G401.6 (cell line): ENCODE results near the gene VAC14.
"Not testable (repeated sequence)": the region's sequence is repeated elsewhere in the genome, so short reads cannot be mapped to it uniquely, and the experiment has no call there.

ENCODE experiments used
- FAIRE-seq: peaks from 2 replicates; lab custom pipeline; 2012; peaks lifted over from hg19 to GRCh38; lab: Jason Lieb, UNC

The VAC14 gene

DNA sequence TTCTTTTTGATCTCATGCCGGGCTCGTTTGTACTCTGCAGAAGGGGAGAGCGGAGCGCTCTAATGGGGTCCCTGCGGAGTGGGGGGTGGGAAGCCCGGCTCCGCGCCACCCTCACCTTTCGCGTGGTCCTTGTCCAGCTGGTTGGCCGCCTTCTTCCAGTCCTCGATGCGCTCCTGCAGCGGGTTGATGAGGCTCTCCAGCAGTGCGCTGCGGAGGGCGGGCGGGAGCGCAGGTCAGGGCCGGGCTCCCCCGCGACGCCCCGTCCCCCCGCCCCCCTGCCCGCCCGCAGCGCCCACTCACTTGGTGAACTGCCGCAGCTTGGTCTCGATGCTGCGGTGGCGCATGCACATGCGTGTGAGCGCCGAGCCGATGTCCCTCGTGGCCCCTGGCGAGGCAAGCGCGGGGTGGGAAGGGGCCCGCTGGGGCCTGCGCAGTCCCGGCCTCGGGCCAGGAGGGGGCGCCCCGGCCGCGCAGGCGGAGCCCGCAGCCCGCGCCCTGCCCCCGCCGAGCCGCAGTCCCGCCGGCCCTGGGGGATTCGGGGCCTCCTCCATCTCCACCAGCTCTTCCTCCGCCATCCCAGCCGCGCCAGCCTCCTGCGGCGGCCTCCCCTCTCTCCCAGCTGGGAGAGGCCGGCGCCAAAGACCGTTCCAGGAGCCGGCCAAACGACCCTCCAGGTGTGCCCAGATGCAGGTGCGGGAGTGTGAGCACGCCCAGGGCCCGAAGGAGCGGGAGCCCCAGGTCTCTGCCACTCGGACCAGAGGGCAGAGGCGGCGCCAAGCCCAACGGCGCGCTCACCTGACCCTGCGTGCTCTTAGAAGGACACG is 121.1 kb downstream of the VAC14 start:
- no peak for FAIRE-seq

DNA sequence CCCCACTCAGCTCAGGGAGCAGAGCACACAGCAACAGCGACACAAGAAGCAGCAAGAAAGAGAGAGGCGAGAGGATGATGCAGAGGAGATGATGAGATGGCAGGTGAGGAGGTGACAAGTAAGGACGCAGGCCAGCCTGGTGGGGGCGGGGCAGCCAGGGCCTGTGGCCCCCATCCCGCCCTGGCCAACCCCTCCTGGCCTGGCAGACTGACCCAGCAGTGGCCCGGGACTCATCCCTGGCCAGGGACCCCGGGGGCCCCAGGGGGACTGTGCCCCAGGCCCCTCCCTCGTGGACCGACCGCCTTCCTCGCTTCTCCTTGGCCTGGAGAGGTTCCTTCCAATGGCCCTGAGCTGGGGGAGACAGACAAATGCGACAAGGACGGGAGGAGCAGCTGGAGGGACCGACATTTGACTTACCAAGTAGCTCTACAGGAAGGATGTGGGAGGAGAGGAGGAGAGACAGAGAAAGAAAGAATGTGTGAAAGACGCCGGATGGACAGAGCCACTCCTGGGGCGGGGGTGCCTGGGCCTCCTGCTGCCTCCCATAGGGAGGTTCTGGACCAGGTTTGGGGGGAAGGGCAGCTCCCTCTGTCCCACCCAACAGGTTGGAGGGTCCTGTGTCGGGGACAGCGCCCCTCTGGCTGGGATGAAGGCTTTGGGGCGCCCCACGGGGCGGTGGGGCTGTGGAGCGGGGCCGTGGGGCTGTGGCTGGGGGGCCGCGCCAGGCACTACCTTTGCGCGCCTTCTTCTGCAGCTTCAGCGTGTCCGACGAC is 121.9 kb downstream of the VAC14 start:
- no peak for FAIRE-seq

DNA sequence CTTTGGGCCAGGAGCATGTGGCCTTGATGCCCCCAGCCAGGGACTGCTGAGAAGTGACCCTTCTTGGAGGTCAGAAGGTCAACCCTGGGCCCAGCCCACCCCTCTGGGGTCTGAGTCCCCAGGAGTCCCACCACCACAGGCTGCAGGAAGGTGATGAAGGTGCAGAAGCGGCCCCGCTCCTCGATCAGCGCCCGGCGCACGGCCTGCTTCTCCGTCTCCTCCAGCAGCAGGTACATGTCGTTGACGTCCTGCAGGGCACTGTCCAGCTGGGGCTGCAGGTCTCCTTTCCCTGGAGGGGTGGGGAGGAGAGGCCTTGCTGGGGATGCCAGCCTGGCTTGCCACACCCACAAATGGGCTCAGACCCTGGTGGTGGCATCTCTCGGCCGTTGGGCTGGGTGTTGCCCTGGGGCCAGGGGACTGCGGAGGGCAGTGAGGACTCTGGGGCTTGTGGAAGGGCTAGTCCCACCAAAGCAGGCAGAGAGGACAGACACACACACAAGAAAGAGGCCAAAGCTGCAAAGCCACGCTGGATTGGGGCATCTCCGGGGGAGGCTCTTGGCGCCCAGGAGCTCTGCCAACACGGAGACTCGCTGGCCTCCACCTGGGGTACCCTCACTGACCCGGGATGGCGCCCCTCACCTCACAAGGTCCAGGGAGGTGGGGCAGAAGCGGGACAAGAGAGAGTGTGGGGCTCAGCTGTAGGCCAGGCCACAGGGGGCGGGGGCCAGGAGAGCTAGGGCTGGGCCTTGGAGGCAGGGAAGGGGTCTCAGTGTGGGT is 122.6 kb downstream of the VAC14 start:
- FAIRE-seq, result no peak

GRCh38 chr16:70677499-70678120 is 123.3 kb downstream of the VAC14 start:
- FAIRE-seq, result no peak

DNA sequence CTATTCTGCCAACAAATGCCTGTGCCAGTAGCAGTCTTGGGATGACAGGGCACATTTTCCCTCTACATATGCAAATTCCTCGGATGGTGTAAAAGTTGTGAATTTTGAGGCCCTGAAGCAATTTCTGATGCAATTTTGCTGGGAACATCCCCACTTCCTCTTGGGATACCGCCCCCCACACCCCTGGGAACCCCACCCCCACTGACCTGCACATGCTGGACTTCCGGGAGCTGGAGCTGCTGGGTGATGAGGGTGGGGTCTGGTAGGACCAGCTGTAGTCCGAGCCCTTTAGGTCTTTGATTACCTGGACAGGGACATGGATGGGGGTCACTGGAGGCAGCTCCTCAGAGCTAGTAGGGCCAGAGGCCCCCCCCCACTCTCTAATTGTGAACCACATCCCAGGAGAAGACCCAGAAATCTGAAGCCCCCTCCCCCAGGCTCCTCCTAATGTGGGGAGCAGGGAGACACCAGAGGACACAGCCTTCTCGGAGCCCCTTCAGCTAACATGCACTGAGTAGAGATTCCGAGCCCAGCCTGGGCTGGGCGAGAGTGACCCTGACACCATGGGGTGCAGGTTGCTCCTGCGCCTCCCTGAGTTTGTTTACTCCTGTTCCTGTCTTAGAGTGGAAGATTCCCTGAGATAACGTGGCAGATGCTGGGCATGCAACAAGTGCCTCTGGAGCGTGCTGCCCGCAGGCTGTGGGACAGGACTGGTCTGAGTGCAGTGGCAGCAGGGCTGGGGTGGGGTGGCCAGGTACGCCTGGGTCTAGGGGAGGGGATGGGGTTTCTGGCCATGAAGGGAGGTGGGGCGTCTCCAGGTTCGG is 124.1 kb downstream of the VAC14 start:
- no peak for FAIRE-seq

GRCh38 chr16:70675851-70676513 is 125.0 kb downstream of the VAC14 start:
- no peak for FAIRE-seq

DNA sequence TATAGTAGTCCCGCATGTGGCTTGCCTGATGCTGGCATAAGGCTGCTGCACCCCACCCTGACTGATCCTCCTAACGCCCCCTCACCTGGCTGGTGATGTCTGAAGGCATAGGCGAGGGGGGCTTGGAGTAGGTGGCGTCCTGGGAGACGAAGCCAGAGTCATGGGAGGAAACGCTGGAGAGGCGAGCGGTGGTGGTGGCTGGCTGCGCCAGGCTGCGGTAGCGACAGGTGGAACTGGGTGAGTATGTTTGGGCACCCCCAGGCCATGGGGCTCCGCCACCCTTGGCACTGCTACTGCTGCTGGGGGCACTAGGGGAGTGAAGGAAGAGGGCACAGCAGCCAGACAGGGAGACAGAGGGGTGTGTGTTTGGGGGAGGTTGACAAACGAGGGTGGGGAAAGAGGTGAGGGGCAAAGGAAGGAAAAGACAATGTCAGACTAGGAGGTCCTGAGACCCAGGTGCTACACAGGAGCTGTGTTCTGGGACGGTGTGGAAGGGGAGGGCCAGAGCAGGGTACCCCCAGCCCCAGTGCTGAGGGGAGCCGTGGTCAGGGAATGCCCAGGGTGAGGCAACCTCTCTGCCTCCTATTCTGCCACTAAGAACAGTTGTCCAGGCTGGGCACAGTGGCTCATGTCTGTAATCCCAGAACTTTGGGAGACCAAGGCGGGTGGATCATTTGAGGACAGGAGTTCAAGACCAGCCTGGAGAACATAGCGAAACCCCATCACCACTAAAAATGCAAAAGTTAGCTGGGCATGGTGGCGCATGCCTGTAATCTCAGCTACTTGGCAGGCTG is 126.5 kb downstream of the VAC14 start:
- FAIRE-seq, result no peak

- not testable (repeated sequence) for FAIRE-seq
These were observed 130.0 kb downstream of the VAC14 start for GRCh38 chr16:70670938-70671337.

GRCh38 chr16:70670175-70670574 is 130.8 kb downstream of the VAC14 start:
- no peak for FAIRE-seq

- FAIRE-seq, result no peak
These were observed 134.9 kb downstream of the VAC14 start for GRCh38 chr16:70665806-70666735.

DNA sequence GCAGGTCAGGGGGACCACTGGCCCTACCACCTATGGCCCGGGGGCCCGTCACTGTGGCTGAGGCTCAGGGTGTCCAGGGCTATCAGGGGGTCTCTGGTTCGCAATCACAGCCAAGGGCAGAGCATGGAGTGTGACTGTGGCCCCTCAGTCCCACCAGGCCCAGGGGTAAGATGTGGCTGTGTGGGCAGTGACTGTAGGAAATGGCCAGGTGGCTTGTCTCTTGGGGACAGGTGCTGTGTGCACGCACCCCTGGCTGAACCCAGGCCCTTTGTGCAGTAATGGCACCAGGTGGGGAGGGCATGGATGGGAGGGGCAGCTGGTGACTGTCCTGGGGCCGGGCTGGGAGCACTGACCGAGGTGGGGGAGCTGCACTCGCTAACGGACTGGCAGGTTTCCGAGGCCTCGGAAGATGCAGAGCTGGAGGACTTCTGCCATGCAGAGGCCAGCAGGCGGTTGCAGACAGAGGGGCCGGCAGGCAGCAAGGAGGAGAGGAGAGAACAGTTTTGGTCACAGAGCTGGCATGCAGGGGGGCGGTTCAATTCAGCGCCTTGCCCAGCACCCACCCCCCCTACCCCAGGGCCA is 135.8 kb downstream of the VAC14 start:
- no peak for FAIRE-seq

- FAIRE-seq, result no peak
These were observed 136.4 kb downstream of the VAC14 start for GRCh38 chr16:70664325-70665112.

DNA sequence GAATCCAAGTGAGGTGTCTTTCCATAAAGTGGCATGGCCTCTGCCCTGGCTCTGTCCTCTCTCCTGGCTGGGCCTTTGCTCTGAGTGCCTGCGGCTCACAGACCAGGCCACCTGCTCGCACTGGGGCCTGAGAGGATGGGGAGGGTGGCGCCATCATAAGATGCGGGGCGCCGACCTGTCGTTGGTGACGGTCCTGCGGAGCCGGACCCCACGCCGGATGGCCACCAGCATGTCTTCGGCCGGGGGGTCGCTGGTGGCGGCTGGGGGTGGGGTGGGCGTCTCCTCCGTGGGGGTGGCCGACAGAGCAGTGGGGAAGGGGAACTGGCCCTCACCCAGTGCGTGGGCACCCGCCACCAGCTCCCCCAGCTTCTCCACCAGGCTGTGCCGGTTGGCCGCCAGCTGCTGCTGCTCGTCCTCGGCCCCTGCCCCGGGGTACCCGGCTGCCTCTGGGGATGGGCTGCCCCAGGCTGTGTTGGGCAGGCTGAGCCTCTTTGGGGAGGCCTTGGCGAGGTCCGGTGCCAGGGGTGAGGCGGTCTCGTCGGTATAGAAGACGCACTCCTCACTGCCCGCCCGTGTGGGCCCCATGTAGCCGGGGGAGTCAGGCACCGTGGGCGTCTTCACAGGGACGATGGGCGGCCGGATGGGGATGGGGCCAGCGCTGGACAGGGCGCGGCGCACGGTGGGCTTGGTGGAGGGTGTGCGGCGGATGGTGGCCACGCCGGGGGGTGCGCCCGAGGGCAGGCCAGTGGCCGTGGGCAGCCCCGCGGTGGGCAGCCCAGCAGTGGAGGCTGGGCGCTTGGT is 137.2 kb downstream of the VAC14 start:
- no peak for FAIRE-seq

DNA sequence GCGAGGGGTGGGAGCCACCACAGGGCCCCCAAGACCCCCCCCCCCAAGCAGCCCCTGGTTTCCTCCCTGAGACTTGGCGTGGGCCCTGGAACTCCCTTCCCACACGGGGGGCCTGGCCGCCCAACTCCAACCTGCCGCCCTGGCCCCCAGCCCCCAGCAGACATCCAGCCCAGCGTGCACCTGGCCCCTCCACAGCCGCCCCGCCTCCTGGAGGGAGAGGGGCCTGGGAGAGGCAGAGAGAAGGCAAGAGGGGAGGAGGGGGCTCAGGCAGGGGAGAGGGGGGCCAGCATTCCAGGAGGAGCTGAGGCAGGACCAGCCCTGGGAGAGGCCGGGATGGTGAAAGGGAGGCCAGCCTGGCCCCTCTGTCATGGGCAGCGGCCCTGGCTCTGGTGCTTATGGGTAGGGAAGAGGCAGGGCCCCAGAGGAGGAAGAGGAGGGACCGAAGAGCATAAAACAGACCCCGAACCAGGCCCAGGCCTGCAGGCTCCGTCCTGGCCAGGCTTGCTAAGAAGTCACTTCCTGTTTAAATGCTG is 137.9 kb downstream of the VAC14 start:
- FAIRE-seq, result no peak

DNA sequence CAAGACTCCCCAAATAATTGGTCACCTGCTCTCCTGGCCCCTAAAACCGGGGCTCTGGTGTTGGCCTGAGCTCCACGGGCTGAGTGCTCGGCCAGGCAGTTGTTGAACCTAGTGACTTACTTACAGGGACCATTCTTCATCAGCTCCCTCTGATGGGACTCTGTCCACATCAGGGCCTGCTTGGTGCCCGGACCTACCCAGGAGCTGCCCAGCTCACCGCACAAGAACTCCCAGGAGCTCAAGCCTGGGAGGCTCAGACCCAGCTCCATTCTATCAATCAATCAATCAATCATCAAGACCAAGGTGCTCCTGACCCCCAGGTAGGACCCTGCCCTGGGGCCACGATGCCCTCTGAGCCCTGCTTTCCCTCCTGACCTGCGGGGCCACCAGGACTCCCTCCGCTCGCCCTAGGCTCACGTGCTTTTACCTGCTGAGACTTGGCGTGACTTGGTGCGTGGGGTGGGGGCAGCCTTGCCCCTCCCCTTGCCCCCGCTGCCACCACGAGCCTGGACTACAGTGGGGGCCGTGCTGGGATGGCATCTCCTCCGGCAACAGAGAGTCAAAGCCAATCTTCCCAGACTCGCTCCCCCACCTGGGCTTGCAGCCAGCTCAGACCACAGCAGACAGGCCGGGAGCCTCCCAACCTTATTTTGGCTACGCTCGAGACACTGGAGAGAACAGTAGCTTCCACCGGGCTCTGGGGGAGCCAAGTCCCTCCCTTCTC is 138.9 kb downstream of the VAC14 start:
- no peak for FAIRE-seq

DNA sequence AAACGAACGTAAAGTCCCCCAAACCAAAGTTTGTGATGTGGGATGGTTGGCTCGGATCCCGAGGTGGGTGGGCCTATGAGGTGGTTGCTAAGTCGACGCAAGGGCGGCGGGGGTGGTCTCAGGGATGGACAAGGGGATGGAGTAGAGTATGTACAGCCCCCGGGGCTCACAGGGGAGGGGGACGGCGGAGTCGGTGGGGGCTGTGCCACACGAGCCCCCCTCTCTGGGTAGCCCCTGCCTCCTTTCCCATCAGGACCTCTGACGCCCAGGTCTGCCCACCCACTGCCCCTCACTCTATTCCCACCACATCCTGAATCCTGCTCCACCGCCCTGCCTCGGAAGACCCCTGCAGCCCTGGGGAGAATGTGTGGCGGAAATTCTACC is 139.4 kb downstream of the VAC14 start:
- FAIRE-seq, result no peak
